Ectodermal cell (in vitro differentiated cells): ENCODE measurements around the gene ZMYND11.

Source experiments
- H3K27ac ChIP-seq: 2 replicates; pipeline ENCODE4 v1.7.0; 2013; ENCODE audit warnings: mild to moderate bottlenecking, low read depth, low read length; ENCODE audit not compliant: insufficient read depth, poor library complexity, severe bottlenecking
- H3K27me3 ChIP-seq: 2 replicates; pipeline ENCODE4 v1.7.0; 2013; ENCODE audit warnings: mild to moderate bottlenecking, low read length; ENCODE audit not compliant: insufficient read depth, control insufficient read depth, poor library complexity, severe bottlenecking
- H3K36me3 ChIP-seq: one replicate; pipeline ENCODE4 v1.7.0; 2013; ENCODE audit warnings: low read length; ENCODE audit not compliant: control insufficient read depth, insufficient read depth
- H3K4me1 ChIP-seq: one replicate; pipeline ENCODE4 v1.7.0; 2013; ENCODE audit warnings: low read length; ENCODE audit not compliant: control insufficient read depth, insufficient read depth
- H3K4me3 ChIP-seq: 2 replicates; pipeline ENCODE4 v1.7.0; 2013; ENCODE audit warnings: low read depth, low read length, control low read depth; ENCODE audit not compliant: insufficient read depth
- H3K9me3 ChIP-seq: 2 replicates; pipeline ENCODE4 v1.7.0; 2013; ENCODE audit warnings: mild to moderate bottlenecking, low read length, moderate library complexity; ENCODE audit not compliant: control insufficient read depth
- WGBS, 2 experiments: methylation state at CpG; one replicate each; pipeline ENCODE4 v1.1.7; 2013; ENCODE audit warnings: missing lambda C conversion rate in 2 of 2; 5-methylcytosine and 5-hydroxymethylcytosine counted together

ZMYND11 gene

GRCh38 chr10:95356-96115 lies 39.7 kb upstream of the ZMYND11 start:
- Histone ChIP-seq H3K9me3 (peaks cover 5% of the 10 kb centered on the region), H3K27ac (no peak overlapping the region), H3K4me3 (no peak overlapping the region), H3K27me3 (no peaks in the 10 kb centered on the region), H3K4me1 (no peaks in the 10 kb centered on the region), H3K36me3 (no peaks in the 10 kb centered on the region)
- 57 to 100% methylated on average over 1 to 2 of the region's 2 CpGs for WGBS, 2 experiments

DNA sequence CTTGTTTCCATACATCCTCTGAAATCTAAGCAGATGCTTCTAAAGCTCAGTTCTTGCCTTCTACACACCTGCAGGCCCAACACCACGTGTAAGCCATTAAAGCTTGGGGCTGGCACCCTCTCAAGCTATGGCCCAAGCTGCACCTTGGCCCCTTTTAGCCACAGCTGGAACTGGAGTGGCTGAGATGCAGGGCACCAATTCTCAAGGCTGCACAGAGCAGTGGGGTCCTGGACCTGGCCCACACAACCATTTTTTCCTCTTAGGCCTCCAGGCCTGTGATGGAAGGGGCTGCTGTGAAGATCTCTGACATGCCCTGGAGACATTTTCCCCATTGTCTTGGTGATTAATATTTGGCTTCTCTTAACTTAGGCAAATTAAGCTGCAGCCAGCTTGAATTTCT lies 38.8 kb upstream of the ZMYND11 start:
- Histone ChIP-seq H3K4me3 (no peak overlapping the region), H3K9me3 (peaks cover 5% of the 10 kb centered on the region), H3K4me1 (no peaks in the 10 kb centered on the region), H3K27me3 (no peaks in the 10 kb centered on the region), H3K27ac (no peak overlapping the region), H3K36me3 (no peaks in the 10 kb centered on the region)
- WGBS, 2 experiments: 19 to 26% methylated on average over 1 of the region's 1 CpG

DNA sequence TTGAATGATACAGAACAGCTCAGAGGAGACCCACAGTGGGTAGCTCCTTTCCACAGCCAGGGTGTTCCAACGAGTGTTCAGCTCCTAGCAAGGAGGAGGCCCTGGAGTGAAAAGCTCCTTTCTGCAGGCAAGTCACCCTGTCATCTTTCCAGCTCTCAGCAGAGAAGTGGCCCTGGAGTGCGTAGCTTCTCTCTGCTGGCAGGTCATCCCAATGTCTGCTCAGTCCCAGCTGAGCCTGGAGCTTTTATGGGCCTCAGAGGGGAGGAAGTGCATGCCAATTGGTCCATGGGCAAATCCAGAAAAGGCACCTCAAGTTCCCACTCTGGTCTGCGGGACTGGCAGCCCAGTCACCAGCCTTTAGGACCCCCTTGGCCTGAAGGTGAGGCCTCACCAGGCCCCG lies 30.8 kb upstream of the ZMYND11 start:
- Histone ChIP-seq H3K27ac (no peak overlapping the region), H3K36me3 (no peaks in the 10 kb centered on the region), H3K4me1 (no peaks in the 10 kb centered on the region), H3K27me3 (no peaks in the 10 kb centered on the region), H3K9me3 (no peaks in the 10 kb centered on the region), H3K4me3 (no peak overlapping the region)
- 91 to 95% methylated on average over 4 of the region's 4 CpGs for WGBS, 2 experiments

DNA sequence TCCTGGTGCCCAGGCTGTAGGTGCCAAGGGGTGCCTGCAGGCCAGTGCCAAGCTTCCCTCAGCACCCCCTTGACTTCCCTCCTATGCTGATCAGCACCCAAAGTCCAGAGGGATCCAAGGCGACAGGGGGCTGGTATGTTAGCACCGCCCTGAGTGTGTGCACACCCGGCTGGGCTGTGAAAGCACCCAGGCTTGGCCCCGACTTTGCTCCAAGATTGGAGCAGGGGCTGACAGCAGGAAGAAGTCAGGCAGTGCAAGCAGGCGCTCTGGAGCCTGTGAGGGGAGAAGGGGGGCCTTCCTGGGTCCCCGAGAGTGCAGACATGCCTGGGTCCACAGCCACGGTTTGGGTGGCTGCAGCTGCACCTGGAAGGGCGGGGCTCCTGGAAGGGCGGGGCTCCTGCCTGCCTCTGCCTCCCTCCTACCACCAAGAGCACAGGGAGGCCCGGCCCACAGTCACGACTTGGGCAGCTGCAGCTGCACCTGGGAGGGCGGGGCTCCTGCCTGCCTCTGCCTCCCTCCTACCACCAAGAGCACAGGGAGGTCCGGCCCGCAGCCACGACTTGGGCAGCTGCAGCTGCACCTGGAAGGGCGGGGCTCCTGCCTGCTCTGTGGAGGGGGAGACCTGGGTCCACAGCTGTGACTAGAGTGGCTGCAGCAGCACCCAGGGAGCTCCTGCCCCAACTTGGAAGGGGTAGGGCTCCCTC lies 30.2 kb upstream of the ZMYND11 start:
- no peak overlapping the region for H3K4me3 ChIP-seq
- H3K36me3 ChIP-seq: no peaks in the 10 kb centered on the region
- H3K9me3 ChIP-seq: no peaks in the 10 kb centered on the region
- no peak overlapping the region for H3K27ac ChIP-seq
- no peaks in the 10 kb centered on the region for H3K4me1 ChIP-seq
- H3K27me3 ChIP-seq: no peaks in the 10 kb centered on the region
- 91 to 92% methylated on average over 16 of the region's 16 CpGs for WGBS, 2 experiments

- Histone ChIP-seq H3K4me1 (no peaks in the 10 kb centered on the region), H3K4me3 (no peak overlapping the region), H3K27ac (no peak overlapping the region), H3K36me3 (no peaks in the 10 kb centered on the region), H3K9me3 (no peaks in the 10 kb centered on the region), H3K27me3 (no peaks in the 10 kb centered on the region)
- 95 to 96% methylated on average over 4 of the region's 4 CpGs for WGBS, 2 experiments
Observed at GRCh38 chr10:105806-106205, 29.4 kb upstream of the ZMYND11 start.

GRCh38 chr10:106740-107139 lies 28.5 kb upstream of the ZMYND11 start:
- Histone ChIP-seq H3K27ac (no peak overlapping the region), H3K4me3 (no peak overlapping the region), H3K27me3 (no peaks in the 10 kb centered on the region), H3K4me1 (no peaks in the 10 kb centered on the region), H3K9me3 (no peaks in the 10 kb centered on the region), H3K36me3 (no peaks in the 10 kb centered on the region)
- 87 to 92% methylated on average over 6 of the region's 6 CpGs for WGBS, 2 experiments

DNA sequence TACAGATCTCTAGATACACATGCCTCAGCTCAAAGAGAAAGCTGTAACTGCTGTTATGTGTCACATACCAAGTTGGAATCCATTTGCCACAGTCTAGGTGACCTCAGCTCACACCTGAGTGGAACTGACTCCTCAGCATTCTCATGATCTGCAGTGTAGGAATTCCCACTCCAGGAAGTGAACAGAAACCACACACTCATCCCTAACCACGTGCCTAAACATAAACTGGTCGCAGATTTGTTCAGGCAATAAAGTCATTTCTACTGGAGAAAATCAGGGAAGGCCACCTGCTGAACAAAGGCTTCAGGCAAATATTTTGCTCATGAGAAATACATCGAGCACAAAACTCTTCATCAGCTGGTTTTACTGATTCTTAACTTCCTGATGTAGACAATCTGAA lies 23.0 kb upstream of the ZMYND11 start:
- Histone ChIP-seq H3K27me3 (no peaks in the 10 kb centered on the region), H3K4me1 (no peaks in the 10 kb centered on the region), H3K27ac (no peak overlapping the region), H3K36me3 (no peaks in the 10 kb centered on the region), H3K4me3 (no peak overlapping the region), H3K9me3 (no peaks in the 10 kb centered on the region)
- 86 to 87% methylated on average over 3 of the region's 3 CpGs for WGBS, 2 experiments

DNA sequence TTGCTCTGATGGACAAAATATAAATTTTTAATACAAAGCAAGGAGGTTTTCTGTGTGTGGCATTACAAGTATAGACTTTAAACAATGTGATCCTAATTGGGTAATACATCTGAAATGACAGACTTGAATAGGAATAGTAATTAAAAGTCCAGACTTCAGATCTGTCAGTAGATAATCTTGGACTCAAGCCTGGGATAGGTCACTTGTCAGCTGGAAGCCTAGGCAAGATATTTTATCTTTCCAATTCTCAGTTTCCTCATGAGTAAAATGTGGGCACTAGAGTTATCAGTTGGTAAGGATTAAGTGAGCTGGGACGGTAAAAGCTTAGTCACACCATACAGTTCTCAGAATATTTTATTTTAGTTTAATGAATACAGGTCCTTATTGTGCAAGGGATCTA lies 10.4 kb upstream of the ZMYND11 start:
- Histone ChIP-seq H3K4me1 (no peaks in the 10 kb centered on the region), H3K27me3 (no peaks in the 10 kb centered on the region), H3K27ac (no peak overlapping the region), H3K4me3 (no peak overlapping the region), H3K36me3 (no peaks in the 10 kb centered on the region), H3K9me3 (no peaks in the 10 kb centered on the region)
- no CpG with 5 or more reads among the region's 1 CpG for WGBS, 2 experiments

GRCh38 chr10:127612-128432 lies 7.4 kb upstream of the ZMYND11 start:
- Histone ChIP-seq H3K27ac (no peak overlapping the region), H3K4me1 (peaks cover 6% of the 10 kb centered on the region), H3K4me3 (no peak overlapping the region), H3K9me3 (no peaks in the 10 kb centered on the region), H3K36me3 (no peaks in the 10 kb centered on the region), H3K27me3 (peaks cover 4% of the 10 kb centered on the region)
- WGBS, 2 experiments: 95 to 98% methylated on average over 9 of the region's 9 CpGs

DNA sequence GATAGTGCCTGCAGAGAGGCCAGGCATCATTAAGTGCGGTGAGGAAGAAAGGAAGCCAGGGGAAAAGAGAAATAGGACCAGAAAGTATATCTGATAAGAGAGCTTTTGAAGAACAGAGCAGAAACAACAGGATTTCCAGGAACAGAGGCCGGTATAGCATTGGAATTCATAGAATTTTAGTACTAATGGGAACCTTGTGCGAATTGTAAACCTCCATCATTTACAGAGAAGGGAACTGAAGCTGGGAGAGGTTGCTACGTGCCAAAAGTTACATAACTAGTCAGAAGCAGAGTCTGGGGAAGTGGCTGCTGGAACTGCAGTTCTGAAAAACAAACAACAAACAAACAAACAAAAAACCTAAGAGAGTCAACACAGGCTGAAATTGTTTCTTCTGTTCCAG lies 5.4 kb upstream of the ZMYND11 start:
- Histone ChIP-seq H3K27me3 (peaks cover 19% of the 10 kb centered on the region), H3K36me3 (no peaks in the 10 kb centered on the region), H3K4me3 (no peak overlapping the region), H3K4me1 (peaks cover 20% of the 10 kb centered on the region), H3K9me3 (no peaks in the 10 kb centered on the region), H3K27ac (no peak overlapping the region)
- 87 to 90% methylated on average over 4 of the region's 4 CpGs for WGBS, 2 experiments
